Activated naive CD4-positive, alpha-beta T cell treated with anti-CD3 and anti-CD28 coated beads for 36 hours (primary cell): Measurements from ENCODE around the gene CDKN2B. TPM values are rescaled to one million over a fixed set of nuclear protein-coding genes. Genes with fewer than 3 reads are reported as not detected.

Experiments
- CTCF ChIA-PET: fragments of 350-600 bp; sonication (Branson Sonifier 250); formaldehyde crosslinking; loops from one replicate; lab custom pipeline; 2021; ENCODE audit warnings: antibody characterized with exemption; lab: Charles Lee
- DNase-seq: peaks from one replicate; pipeline ENCODE4 v3.0.0-alpha.2; 2020
- H3K27ac Mint-ChIP-seq: one replicate; pipeline ENCODE4 v1.8.0; 2021; ENCODE audit warnings: mild to moderate bottlenecking, mixed read lengths
- H3K27me3 Mint-ChIP-seq: one replicate; pipeline ENCODE4 v1.8.0; 2021; ENCODE audit warnings: low read depth, mixed read lengths
- H3K36me3 Mint-ChIP-seq: one replicate; pipeline ENCODE4 v1.8.0; 2021; ENCODE audit warnings: low read depth, mixed read lengths
- H3K4me1 Mint-ChIP-seq: one replicate; pipeline ENCODE4 v1.8.0; 2021; ENCODE audit warnings: low read depth, mixed read lengths
- H3K4me3 Mint-ChIP-seq: one replicate; pipeline ENCODE4 v1.8.0; 2021; ENCODE audit warnings: mild to moderate bottlenecking, moderate library complexity, mixed read lengths
- H3K9me3 Mint-ChIP-seq: one replicate; pipeline ENCODE4 v1.8.0; 2021; ENCODE audit warnings: mixed read lengths
- intact Hi-C: fragments of 100-400 bp; cut with micrococcal nuclease; formaldehyde crosslinking; loops from one replicate; pipeline ENCODE4 v1.15.1; 2023
- total RNA-seq, 2 experiments: library from RNA; stranded (reverse); gene quantifications; one replicate each; pipeline ENCODE4 v1.2.3, GENCODE V29; 2021

CDKN2B gene
- total RNA-seq, 2 experiments from 2014 or later = not detected

DNA sequence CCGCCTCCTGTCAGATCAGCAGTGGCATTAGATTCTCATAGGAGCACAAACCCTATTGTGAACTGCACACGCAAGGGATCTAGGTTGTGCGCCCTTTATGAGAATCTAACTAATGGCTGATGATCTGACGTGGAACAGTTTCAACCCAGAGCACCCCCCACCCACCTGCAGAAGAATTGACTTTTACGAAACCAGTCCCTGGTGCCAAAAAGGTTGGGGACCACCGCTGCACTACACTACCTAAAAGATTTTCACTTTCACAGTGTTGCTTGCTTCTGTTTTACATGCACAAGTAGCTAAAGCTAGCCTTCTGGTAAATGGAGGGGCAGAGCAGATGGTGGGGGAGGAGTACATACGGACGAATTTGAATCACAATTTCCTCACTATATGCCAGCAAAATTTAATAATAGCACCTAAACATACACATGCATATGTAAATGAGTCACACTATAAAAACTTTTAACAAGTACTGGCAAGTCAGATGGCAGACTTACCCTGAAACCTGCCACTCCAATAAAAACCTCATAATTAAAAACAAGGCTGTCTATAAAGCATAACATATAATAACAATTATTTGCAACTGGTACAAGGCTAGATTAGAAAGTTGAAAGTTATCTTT lies 24.0 kb upstream of the CDKN2B start:
- no peak overlapping the region for H3K27ac Mint-ChIP-seq
- intact Hi-C loops = loop anchor here (10.0 kb wide), 2 partner anchors 568 to 838 kb away; no protein-coding TSS in a partner anchor
- no peaks in the 10 kb centered on the region for H3K9me3 Mint-ChIP-seq
- no peaks in the 10 kb centered on the region for H3K36me3 Mint-ChIP-seq
- CTCF ChIA-PET = no interaction called here
- H3K4me1 Mint-ChIP-seq = peaks cover 4% of the 10 kb centered on the region
- peaks cover 11% of the 10 kb centered on the region for H3K27me3 Mint-ChIP-seq
- H3K4me3 Mint-ChIP-seq = no peak overlapping the region
- DNase-seq = no peak

DNA sequence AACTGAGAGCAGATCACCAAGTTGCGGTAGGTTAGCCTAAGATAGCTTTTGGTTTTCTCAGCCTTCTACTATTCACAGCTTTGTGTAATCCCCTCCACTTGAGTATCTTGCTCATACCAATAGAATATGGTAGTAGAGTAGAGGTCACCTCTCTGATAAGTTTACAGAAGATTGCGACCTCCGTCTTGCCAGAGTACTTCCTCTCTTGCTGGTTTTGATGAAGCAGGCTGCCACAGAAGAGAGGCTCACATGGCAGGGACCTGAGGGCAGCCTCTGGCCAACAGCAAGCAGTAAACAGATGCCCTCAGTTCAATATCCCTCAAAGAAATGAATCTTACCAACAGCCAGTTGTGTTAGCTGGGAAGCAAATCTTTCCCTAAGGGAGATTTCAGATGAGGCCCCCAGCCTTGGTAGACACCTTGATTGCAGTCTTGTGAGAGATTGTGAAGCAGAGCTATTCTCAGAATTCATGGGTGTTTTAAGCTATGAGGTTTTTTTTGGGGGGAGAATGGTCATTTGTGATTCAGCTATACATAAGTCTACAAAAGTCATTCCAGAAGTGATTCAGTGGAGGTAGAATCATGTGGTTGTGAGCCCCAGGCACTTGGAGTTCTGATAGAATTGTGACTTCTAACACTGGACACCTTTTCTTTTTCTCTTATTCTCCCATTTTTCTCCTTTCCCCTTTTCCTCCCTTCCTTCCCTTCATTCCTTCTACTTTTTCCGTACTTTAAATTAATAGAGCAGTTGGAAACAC lies 22.7 kb upstream of the CDKN2B start:
- Mint-ChIP-seq H3K4me3 (no peak overlapping the region), H3K9me3 (no peaks in the 10 kb centered on the region), H3K36me3 (no peaks in the 10 kb centered on the region), H3K27me3 (peaks cover 12% of the 10 kb centered on the region), H3K4me1 (no peaks in the 10 kb centered on the region), H3K27ac (no peak overlapping the region)
- intact Hi-C loops = loop anchor here (10.0 kb wide), 2 partner anchors 567 to 837 kb away; no protein-coding TSS in a partner anchor
- CTCF ChIA-PET = interaction anchor here (0.6 kb wide), 1 partner anchor 201 kb away, joined by 4 read pairs; no protein-coding TSS in a partner anchor
- no peak for DNase-seq

DNA sequence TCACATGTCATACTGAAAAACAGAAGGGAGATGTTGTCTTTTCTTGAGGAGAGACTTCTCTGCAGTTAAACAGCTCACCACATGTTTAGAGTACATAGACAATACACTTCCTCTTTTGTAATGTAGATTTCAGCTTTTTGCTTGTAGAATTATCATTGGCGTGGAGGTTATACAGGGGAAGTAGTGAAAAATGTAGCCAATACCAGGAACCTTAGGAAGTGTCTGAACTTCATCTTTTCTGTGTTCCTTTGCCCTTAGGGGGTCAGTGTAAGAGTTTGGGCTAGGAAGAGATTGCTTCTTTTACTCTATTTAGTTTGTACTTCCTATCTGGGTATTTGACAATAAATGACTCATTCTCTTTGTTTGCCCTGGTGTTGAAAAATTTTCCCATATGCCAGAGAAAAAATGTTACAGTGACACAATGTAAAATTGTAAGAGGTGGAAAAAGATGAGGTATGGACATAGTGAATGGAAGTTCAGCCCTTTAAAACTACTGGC lies 21.0 kb upstream of the CDKN2B start:
- H3K36me3 Mint-ChIP-seq = no peaks in the 10 kb centered on the region
- no peaks in the 10 kb centered on the region for H3K4me1 Mint-ChIP-seq
- CTCF ChIA-PET = interaction anchor here (1.2 to 1.5 kb wide), 2 partner anchors 8 to 21 kb away, joined by 3 to 4 read pairs; partner anchors contain the start of gene CDKN2B
- H3K4me3 Mint-ChIP-seq = no peak overlapping the region
- DNase-seq = no peak
- peaks cover 19% of the 10 kb centered on the region for H3K27me3 Mint-ChIP-seq
- no peak overlapping the region for H3K27ac Mint-ChIP-seq
- intact Hi-C loops = loop anchor here (10.0 kb wide), 2 partner anchors 565 to 835 kb away; no protein-coding TSS in a partner anchor
- no peaks in the 10 kb centered on the region for H3K9me3 Mint-ChIP-seq

DNA sequence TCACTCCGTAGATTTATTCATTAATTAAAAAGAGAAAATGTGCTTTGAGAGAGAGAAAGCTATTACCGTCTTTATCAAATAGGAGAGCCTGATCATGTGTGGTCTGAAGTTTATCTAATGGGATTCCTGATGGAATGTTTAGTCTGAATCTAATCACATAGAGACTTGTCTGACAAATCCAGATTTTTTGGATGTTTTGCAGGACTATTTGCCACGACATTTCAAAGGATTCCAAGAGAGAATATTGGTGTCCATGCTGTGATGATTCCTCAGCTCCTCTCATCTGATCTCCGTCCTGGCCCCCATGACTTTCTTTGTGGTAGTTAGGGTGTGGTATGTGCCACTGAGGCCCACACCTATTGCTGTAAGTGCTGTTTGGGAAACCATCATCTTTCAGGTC lies 20.1 kb upstream of the CDKN2B start:
- Mint-ChIP-seq H3K36me3 (no peaks in the 10 kb centered on the region), H3K27me3 (peaks cover 20% of the 10 kb centered on the region), H3K4me3 (no peak overlapping the region), H3K27ac (no peak overlapping the region), H3K4me1 (no peaks in the 10 kb centered on the region), H3K9me3 (no peaks in the 10 kb centered on the region)
- intact Hi-C loops = no loop called here
- no peak for DNase-seq
- CTCF ChIA-PET = interaction anchor here (1.1 to 1.5 kb wide), 3 partner anchors 9 to 216 kb away, joined by 3 to 4 read pairs (median 3); partner anchors contain the start of gene CDKN2B

DNA sequence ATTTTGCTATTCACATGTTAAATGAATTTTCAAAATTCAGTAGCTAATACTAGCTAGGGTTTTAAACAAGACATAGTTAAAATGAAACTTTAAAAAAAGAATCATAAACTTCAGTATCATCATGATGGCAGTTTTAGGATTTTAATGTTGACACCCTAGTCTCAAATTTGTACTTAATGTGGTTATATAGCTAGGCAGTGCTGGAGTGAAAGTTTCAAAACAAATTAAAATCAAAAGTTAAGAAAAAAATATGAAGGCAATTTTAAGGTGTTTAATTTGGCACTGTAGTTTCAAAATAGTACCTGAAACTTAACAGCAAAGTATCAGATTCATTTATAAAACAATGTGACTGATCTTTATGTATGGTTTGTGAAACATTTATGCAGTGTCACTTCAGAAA lies 19.3 kb upstream of the CDKN2B start:
- H3K36me3 Mint-ChIP-seq = no peaks in the 10 kb centered on the region
- no peaks in the 10 kb centered on the region for H3K4me1 Mint-ChIP-seq
- H3K27ac Mint-ChIP-seq = no peak overlapping the region
- CTCF ChIA-PET = interaction anchor here (1.1 to 1.5 kb wide), 3 partner anchors 9 to 215 kb away, joined by 3 to 4 read pairs (median 3); no protein-coding TSS in a partner anchor
- no peak for DNase-seq
- H3K27me3 Mint-ChIP-seq = peaks cover 26% of the 10 kb centered on the region
- intact Hi-C loops = no loop called here
- H3K4me3 Mint-ChIP-seq = no peak overlapping the region
- no peaks in the 10 kb centered on the region for H3K9me3 Mint-ChIP-seq

DNA sequence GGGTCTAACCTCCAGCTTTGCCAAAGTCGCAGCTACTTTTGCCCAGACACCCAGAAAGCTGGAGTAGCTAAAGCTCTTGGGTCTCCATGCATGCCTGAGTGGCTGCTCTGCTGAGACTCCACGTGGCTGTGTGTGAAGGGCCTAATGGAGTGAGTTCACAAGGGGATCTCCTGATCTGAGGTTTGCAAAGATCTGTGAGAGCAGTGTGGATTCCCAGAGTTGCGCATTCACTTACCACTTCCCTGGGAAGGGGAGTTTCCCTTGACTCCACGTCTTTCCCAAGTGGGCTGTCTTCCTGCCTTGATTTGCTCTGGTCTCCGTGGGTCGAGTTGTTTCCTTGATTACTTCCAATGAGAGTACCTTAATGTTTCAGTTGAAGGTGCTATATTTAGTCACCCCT lies 17.6 kb upstream of the CDKN2B start:
- CTCF ChIA-PET = interaction anchor here (0.7 to 1.4 kb wide), 2 partner anchors 11 to 712 kb away, joined by 3 read pairs; no protein-coding TSS in a partner anchor
- DNase-seq = no peak
- no peak overlapping the region for H3K4me3 Mint-ChIP-seq
- H3K27me3 Mint-ChIP-seq = peaks cover 39% of the 10 kb centered on the region
- no peaks in the 10 kb centered on the region for H3K9me3 Mint-ChIP-seq
- H3K27ac Mint-ChIP-seq = no peak overlapping the region
- H3K4me1 Mint-ChIP-seq = no peaks in the 10 kb centered on the region
- intact Hi-C loops = no loop called here
- H3K36me3 Mint-ChIP-seq = no peaks in the 10 kb centered on the region

DNA sequence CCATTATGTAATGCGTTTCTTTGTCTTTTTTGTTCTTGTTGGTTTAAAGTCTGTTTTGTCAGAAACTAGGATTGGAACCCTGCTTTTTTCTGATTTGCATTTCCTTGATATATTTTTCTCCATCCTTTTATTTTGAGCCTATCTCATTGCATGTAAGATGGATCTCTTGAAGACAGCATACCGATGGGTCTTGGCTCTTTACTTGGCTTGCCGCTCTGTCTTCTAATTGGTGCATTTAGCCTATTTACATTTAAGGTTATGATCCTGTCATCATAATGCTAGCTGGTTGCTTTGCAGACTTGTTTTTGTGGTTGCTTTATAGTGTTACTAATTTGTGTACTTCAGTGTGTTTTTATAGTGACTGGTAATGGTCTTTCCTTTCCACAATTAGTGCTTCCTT lies 13.3 kb upstream of the CDKN2B start:
- no peak overlapping the region for H3K27ac Mint-ChIP-seq
- H3K4me3 Mint-ChIP-seq = no peak overlapping the region
- H3K9me3 Mint-ChIP-seq = peaks cover 9% of the 10 kb centered on the region
- intact Hi-C loops = no loop called here
- no peaks in the 10 kb centered on the region for H3K36me3 Mint-ChIP-seq
- H3K4me1 Mint-ChIP-seq = no peaks in the 10 kb centered on the region
- DNase-seq = no peak
- CTCF ChIA-PET = no interaction called here
- peaks cover 52% of the 10 kb centered on the region for H3K27me3 Mint-ChIP-seq

DNA sequence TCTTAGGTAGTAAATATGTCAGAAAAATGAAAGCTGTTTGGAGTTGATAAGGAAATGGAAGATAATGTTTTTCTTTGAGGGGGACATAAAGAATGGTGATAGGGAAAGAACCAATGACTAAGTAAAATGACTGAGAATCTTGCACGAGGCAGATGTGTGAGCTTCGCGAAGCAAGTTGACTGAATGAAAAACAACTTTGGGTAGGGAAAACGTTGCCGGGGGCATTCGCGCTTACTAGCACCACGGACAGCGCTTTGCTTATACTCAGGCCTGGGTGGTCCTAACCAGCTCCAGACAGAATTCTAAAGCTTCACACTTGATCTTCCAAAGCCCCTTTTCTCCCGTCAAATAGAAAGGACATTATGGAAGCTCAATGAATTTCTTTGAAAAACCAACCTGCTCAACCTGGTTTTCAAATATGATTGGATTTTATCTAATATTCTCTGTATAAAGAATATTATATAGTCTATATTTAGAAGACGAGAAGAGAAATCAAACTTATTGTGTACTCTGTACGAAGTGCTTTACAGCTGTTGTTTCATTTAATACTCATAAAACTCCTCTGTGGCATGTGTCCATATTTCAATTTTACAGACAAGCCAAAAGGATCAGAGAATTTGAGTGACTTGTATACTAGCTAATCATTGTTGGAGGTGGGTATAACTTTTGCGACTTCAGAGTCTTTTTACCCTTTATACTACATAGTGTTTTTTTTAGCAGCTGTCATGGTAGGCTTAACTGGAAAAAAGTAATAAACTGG lies 1.9 kb upstream of the CDKN2B start:
- H3K36me3 Mint-ChIP-seq = no peaks in the 10 kb centered on the region
- H3K27ac Mint-ChIP-seq = no peak overlapping the region
- CTCF ChIA-PET = interaction anchor here (0.8 to 1.8 kb wide), 10 partner anchors 8 to 199 kb away, joined by 3 to 8 read pairs (median 3); no protein-coding TSS in a partner anchor
- DNase-seq = peak; percentile 40
- intact Hi-C loops = no loop called here
- H3K9me3 Mint-ChIP-seq = peaks cover under 1% of the 10 kb centered on the region
- no peak overlapping the region for H3K4me3 Mint-ChIP-seq
- peaks cover 8% of the 10 kb centered on the region for H3K4me1 Mint-ChIP-seq
- H3K27me3 Mint-ChIP-seq = peaks cover 42% of the 10 kb centered on the region

DNA sequence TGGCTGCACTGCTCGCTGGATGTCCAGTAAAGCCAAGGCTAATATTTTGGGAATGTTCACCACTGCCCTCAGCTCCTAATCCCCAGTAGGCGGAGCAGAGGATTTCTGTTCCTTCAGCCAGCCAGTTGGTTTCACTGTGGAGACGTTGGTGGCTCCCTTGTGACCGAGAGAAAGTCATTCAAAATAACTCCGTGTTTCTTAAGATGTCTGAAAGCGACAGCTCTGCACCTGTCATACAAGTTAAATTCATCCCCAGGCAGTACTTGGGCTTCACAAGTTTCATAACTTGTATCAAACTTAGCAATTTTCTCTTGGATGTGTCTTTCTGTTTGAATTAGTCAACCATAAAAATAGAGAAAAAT lies 382 bp upstream of the CDKN2B start:
- Mint-ChIP-seq H3K9me3 (no peaks in the 10 kb centered on the region), H3K27me3 (peaks cover 57% of the 10 kb centered on the region), H3K4me3 (peak overlapping the region; percentile 74), H3K27ac (no peak overlapping the region), H3K36me3 (no peaks in the 10 kb centered on the region), H3K4me1 (peaks cover 18% of the 10 kb centered on the region)
- intact Hi-C loops = loop anchor here (2.0 to 10.0 kb wide), 5 partner anchors 29 to 975 kb away; partner anchors contain the start of gene HACD4
- CTCF ChIA-PET = interaction anchor here (0.7 to 3.5 kb wide), 16 partner anchors 12 to 197 kb away, joined by 3 to 68 read pairs (median 8); partner anchors contain the start of genes CDKN2A and CDKN2B-AS1
- DNase-seq = no peak

DNA sequence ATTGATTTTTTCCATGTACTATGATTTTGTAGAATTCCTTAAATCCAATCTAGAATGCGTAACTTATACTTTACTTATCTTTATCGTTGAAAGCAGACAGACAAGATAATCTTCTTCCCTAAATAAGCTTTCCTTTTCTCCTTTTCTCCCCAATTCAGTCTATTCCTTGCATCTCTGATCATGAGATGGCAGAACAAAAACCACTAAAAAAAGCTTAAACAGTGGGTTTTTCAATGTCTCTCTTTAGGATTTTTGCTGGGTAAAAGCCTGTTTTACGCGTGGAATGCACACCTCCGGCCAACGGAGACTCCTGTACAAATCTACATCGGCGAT lies 755 bp downstream of the CDKN2B start:
- intact Hi-C loops = loop anchor here (1.0 to 10.0 kb wide), 10 partner anchors 13 to 974 kb away; partner anchors contain the start of gene HACD4
- Mint-ChIP-seq H3K4me1 (peaks cover 18% of the 10 kb centered on the region), H3K36me3 (no peaks in the 10 kb centered on the region), H3K27ac (no peak overlapping the region), H3K9me3 (no peaks in the 10 kb centered on the region), H3K4me3 (peak overlapping the region; percentile 74), H3K27me3 (peaks cover 63% of the 10 kb centered on the region)
- no peak for DNase-seq
- CTCF ChIA-PET = interaction anchor here (0.5 to 3.5 kb wide), 34 partner anchors 9 to 606 kb away, joined by 3 to 68 read pairs (median 5); partner anchors contain the start of genes CDKN2A and CDKN2B-AS1

DNA sequence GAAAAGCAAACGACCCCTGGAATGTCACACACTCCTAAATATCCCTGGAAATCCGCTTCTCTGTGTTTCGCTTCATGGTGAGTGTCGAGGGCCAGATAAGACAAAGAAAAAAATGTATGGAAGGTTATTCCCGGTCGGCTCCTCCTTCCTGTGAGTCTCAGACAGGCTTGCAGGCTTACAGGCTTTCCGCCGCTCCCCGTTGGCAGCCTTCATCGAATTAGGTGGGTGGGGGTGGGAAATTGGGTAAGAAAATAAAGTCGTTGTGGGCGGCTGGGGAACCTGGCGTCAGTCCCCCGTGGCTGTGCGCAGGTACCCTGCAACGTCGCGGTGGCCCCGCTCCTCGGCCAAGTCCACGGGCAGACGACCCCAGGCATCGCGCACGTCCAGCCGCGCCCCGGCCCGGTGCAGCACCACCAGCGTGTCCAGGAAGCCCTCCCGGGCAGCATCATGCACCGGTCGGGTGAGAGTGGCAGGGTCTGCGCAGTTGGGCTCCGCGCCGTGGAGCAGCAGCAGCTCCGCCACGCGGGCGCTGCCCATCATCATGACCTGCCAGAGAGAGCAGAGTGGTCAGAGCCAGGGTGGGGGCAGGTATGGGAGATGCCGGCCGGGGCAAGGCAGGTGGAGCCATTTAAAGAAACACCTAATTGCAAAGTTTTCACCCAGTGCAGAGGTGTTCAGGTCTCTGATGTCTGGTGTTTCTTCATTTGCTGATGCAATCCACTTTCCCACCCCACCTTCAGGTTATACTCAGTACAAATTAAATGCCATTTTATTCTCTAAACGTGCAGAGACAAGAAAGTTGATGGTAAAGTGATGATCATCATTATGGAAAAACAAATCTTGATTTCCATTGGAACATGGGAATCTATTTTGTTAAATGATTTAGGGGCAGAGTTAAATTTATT lies 3.2 kb downstream of the CDKN2B start:
- Mint-ChIP-seq H3K27me3 (peaks cover 66% of the 10 kb centered on the region), H3K4me1 (peaks cover 18% of the 10 kb centered on the region), H3K27ac (no peak overlapping the region), H3K36me3 (no peaks in the 10 kb centered on the region), H3K4me3 (no peak overlapping the region), H3K9me3 (no peaks in the 10 kb centered on the region)
- CTCF ChIA-PET = interaction anchor here (0.9 to 3.5 kb wide), 4 partner anchors 9 to 233 kb away, joined by 3 to 68 read pairs (median 8); no protein-coding TSS in a partner anchor
- no peak for DNase-seq
- intact Hi-C loops = loop anchor here (10.0 kb wide), 1 partner anchor 971 kb away; the partner anchor contains the start of gene HACD4
